Measurements from ENCODE around the gene AKAP5. TPM values are rescaled to one million over a fixed set of nuclear protein-coding genes. Genes with fewer than 3 reads are reported as not detected.

AKAP5 gene
- polyA plus RNA-seq, 1 of the 3 experiments (the other 2 are of a cell fraction), result 0.28 TPM

GRCh38 chr14:64417055-64417770, 48.1 kb upstream of the AKAP5 start (continued):
- TF ChIP-seq POLR2AphosphoS5 (IDR thresholded peaks at IDR 0.05; ENCODE audit: low read depth, low read length), result no peak
- peak; percentile 51; the same call in 1 of the 2 replicates for TF ChIP-seq NFIC (IDR thresholded peaks at IDR 0.05; ENCODE audit: borderline replicate concordance)
- TF ChIP-seq TCF12 (IDR thresholded peaks at IDR 0.05), result peak; percentile 36
- no peak for TF ChIP-seq EZH2phosphoT487 (IDR thresholded peaks at IDR 0.05; ENCODE audit: borderline replicate concordance, low read depth)

- TF ChIP-seq REST (IDR thresholded peaks at IDR 0.05; ENCODE audit: low read depth, low read length) (no peak), GABPA (IDR thresholded peaks at IDR 0.05; ENCODE audit: low read depth) (no peak), SIN3A (IDR thresholded peaks at IDR 0.05; ENCODE audit: borderline replicate concordance, low read depth, low read length) (no peak), JUND (IDR thresholded peaks at IDR 0.05) (no peak), MAX (IDR thresholded peaks at IDR 0.05; ENCODE audit: low read depth) (no peak), PBX3 (IDR thresholded peaks at IDR 0.05) (no peak), CHD2 (IDR thresholded peaks at IDR 0.05; ENCODE audit: low read length, partially characterized antibody) (no peak), EZH2phosphoT487 (IDR thresholded peaks at IDR 0.05; ENCODE audit: borderline replicate concordance, low read depth) (no peak), TEAD4 (IDR thresholded peaks at IDR 0.05; ENCODE audit: borderline replicate concordance, insufficient read depth) (no peak), USF1 (IDR thresholded peaks at IDR 0.05; ENCODE audit: borderline replicate concordance, low read depth) (no peak), RFX5 (IDR thresholded peaks at IDR 0.05; ENCODE audit: low read length) (no peak), NRF1 (IDR thresholded peaks at IDR 0.05; ENCODE audit: low read depth, low read length) (no peak), TAF1 (IDR thresholded peaks at IDR 0.05; ENCODE audit: borderline replicate concordance, low read depth, low read length) (no peak), RCOR1 (IDR thresholded peaks at IDR 0.05; ENCODE audit: low read length) (no peak), FOXM1 (IDR thresholded peaks at IDR 0.05; ENCODE audit: low read depth) (no peak), MEF2A (IDR thresholded peaks at IDR 0.05; ENCODE audit: borderline replicate concordance, low read depth) (no peak), NFIC (IDR thresholded peaks at IDR 0.05; ENCODE audit: borderline replicate concordance) (no peak)
- POLR2A ChIA-PET, result no interaction called here
- CTCF ChIA-PET, result interaction anchor here (0.8 to 9.4 kb wide), 2 partner anchors 12 to 73 kb away, joined by 3 to 84 read pairs; no protein-coding TSS in a partner anchor
- Histone ChIP-seq H3K9me3 (no peaks in the 10 kb centered on the region), H3K4me1 (ENCODE audit: control insufficient read depth in 1 of 2, insufficient read depth in 2 of 2, low read depth in 1 of 2, low read length in 1 of 2) (peaks cover 0 to 10% of the 10 kb centered on the region in 2 experiments; a peak in 2 of 4 replicates), H2AFZ (ENCODE audit: low read depth) (no peak overlapping the region), H3K9me2 (no peaks in the 10 kb centered on the region), H3K79me2 (ENCODE audit: insufficient read depth) (no peaks in the 10 kb centered on the region), H3K4me2 (no peak overlapping the region), H4K20me1 (ENCODE audit: insufficient read depth) (no peaks in the 10 kb centered on the region), H3K4me3 (ENCODE audit: low read depth in 2 of 2, low read length in 1 of 2) (no peak overlapping the region), H3K27ac (ENCODE audit: low read depth in 2 of 2, low read length in 1 of 2) (peak overlapping the region in 1 of 2 experiments; percentile 37; a peak in 1 of 4 replicates), H3K9ac (no peak overlapping the region), H3K27me3 (ENCODE audit: insufficient read depth) (no peaks in the 10 kb centered on the region), H3K36me3 (replicated peaks in 1 of 2; ENCODE audit: control insufficient read depth in 1 of 2, insufficient read depth in 2 of 2, low read length in 1 of 2) (peaks cover 21% of the 10 kb centered on the region in 2 experiments), H3F3A (replicated peaks; ENCODE audit: insufficient read depth) (peaks cover 20% of the 10 kb centered on the region)
- DNase-seq, result no peak
- 100% methylated on average over 7 of the region's 7 CpGs for WGBS (ENCODE audit: low lambda C conversion rate)
Measured at GRCh38 chr14:64417771-64418125, 47.6 kb upstream of the AKAP5 start.
